GM03348 (cell line): ENCODE results near the gene SAT2.

Experiments
- DNase-seq: peaks from one replicate; pipeline ENCODE4 v3.0.0; 2012; ENCODE audit warnings: low spot score

SAT2 gene

GRCh38 chr17:7590743-7591142 is 36.9 kb downstream of the SAT2 start:
- DNase-seq: peak; percentile 63

DNA sequence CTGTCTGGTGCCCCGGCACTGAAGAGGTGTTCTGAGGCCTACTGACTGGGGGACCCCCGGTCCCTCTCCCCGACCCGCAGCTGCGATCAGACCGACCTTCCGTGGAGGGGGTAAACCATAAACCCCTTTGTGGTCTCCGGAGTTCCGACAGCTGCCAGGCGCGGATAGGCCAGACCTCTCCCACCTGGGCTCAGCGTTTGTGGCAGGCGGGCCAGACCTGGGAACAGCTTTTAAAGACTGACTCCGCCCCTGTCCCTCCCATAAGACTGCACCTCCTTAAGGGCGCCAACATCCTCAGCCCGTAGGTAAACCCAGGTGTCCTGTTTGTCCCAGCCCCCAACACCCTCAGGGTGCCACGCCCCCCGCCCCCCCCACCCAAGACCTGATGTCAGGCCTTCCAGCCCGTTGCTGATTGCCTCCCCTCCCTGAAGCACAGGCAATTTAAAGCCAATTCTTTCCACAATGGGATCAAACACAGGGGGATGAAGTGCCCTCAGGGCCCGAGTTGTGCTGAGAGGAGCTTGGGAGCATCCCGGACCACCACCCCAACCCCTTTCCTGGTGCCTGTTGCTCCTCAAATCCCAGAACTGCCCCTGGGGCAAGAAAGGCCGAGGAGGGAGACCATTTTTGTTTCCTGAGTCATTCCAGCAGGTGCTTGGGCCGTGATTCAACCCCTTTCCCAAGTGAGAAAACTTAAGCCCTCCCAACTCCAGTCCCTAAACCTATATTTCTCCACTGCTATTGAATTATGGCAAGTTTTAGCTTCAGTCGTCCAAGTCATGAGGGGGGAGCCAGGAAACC is 37.5 kb downstream of the SAT2 start, which contains the start of gene SOX15:
TSS of gene SOX15 (minus strand) at position 204 of the 801 bp plus-strand sequence. CDS start 418 bp downstream, outside the sequence.
- no peak for DNase-seq

GRCh38 chr17:7589204-7589868 is 38.3 kb downstream of the SAT2 start:
- peak; percentile 87 for DNase-seq

- no peak for DNase-seq
Observed at GRCh38 chr17:7588553-7589203, 38.9 kb downstream of the SAT2 start.

GRCh38 chr17:7587420-7588151 is 40.0 kb downstream of the SAT2 start:
- peak; percentile 89 for DNase-seq

- no peak for DNase-seq
Observed at GRCh38 chr17:7586673-7587419, 40.8 kb downstream of the SAT2 start.

GRCh38 chr17:7583253-7584109 is 44.1 kb downstream of the SAT2 start, which contains the start of gene MPDU1:
Gene MPDU1, plus strand, starts transcription at chr17:7583852. Its CDS starts 11 bp downstream, at chr17:7583863.
- peak; percentile 92 for DNase-seq

GRCh38 chr17:7582396-7583252 is 45.0 kb downstream of the SAT2 start:
- DNase-seq: no peak

DNA sequence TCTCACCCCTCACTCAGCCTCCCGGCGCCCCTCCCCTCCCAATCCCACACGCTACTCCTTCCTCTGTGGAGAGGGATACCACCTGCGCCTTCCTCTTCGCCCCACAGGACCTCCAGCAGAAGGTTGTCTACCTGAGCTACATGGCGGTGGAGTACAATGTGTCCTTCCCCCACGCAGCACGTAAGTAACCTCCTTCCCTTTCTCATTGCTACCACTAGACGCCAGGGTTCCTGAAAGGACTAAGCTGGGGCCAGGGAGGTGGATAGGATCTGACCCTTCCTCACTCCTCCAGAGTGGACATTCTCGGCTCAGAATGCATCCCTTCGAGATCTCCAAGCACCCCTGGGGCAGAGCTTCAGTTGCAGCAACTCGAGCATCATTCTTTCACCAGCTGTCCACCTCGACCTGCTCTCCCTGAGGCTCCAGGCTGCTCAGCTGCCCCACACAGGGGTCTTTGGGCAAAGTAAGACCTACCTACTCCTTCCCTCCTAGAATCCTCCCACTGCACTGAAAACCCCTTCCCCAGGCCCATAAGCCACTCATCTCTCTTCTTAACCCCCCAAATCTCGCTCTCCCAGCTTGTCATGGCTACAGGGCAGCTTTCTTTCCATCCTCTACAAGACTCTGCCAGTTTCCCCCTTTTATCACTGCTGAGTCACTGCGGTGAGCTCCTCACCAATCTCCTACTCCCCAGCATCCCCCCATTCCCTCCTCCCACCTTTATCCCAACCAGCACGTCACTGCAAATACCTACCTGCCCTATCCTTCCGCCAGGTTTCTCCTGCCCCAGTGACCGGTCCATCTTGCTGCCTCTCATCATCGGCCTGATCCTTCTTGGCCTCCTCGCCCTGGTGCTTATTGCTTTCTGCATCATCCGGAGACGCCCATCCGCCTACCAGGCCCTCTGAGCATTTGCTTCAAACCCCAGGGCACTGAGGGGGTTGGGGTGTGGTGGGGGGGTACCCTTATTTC is 46.7 kb downstream of the SAT2 start:
- DNase-seq: no peak

DNA sequence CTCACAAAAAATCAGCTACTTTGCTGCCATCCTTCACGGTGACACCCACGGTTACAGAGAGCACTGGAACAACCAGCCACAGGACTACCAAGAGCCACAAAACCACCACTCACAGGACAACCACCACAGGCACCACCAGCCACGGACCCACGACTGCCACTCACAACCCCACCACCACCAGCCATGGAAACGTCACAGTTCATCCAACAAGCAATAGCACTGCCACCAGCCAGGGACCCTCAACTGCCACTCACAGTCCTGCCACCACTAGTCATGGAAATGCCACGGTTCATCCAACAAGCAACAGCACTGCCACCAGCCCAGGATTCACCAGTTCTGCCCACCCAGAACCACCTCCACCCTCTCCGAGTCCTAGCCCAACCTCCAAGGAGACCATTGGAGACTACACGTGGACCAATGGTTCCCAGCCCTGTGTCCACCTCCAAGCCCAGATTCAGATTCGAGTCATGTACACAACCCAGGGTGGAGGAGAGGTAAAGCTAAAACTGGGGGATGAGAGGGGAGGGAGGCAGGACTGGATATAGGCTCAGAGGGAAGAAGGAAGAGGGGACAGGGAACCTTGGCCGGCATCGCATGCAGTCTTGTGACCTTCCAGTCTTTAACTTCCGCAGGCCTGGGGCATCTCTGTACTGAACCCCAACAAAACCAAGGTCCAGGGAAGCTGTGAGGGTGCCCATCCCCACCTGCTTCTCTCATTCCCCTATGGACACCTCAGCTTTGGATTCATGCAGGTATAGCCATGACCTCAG is 47.6 kb downstream of the SAT2 start:
- no peak for DNase-seq

DNA sequence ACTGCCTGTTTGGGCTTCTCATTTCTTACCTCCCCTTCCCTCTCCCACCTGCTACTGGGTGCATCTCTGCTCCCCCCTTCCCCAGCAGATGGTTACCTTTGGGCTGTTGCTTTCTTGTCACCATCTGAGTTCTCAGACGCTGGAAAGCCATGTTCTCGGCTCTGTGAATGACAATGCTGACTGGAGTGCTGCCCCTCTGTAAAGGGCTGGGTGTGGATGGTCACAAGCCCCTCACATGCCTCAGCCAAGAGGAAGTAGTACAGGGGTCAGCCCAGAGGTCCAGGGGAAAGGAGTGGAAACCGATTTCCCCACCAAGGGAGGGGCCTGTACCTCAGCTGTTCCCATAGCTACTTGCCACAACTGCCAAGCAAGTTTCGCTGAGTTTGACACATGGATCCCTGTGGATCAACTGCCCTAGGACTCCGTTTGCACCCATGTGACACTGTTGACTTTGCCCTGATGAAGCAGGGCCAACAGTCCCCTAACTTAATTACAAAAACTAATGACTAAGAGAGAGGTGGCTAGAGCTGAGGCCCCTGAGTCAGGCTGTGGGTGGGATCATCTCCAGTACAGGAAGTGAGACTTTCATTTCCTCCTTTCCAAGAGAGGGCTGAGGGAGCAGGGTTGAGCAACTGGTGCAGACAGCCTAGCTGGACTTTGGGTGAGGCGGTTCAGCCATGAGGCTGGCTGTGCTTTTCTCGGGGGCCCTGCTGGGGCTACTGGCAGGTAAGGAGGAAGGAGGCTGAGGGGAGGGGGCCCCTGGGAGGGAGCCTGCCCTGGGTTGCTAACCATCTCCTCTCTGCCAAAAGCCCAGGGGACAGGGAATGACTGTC is 48.4 kb downstream of the SAT2 start, which contains the start of gene CD68:
TSS of gene CD68 (plus strand) at position 638 of the 833 bp plus-strand sequence. CDS start at position 678, 40 bp downstream.
- DNase-seq: peak; percentile 88

GRCh38 chr17:7577327-7578199 is 50.1 kb downstream of the SAT2 start:
- DNase-seq: no peak

GRCh38 chr17:7576432-7576937 is 51.1 kb downstream of the SAT2 start:
- DNase-seq: no peak
